PC-9 (cell line): ENCODE results near the gene CYP27C1. TPM values are rescaled to one million over a fixed set of nuclear protein-coding genes. Genes with fewer than 3 reads are reported as not detected.

Experiments
- BruUV-seq: library from RNA; stranded (reverse); fragments of 400-500 nt; replicated peaks from 2 replicates; lab custom pipeline; 2021; lab: Mats Ljungman, UMichigan
- CTCF ChIA-PET: fragments of 300-600 bp; sonication (Branson Sonifier 250); formaldehyde crosslinking; loops from one replicate; lab custom pipeline; 2022; ENCODE audit warnings: antibody characterized with exemption; lab: Charles Lee
- POLR2A ChIA-PET: fragments of 300-600 bp; sonication (Branson Sonifier 250); formaldehyde crosslinking; loops from one replicate; lab custom pipeline; 2022; ENCODE audit warnings: antibody characterized with exemption; ENCODE audit not compliant: unreplicated experiment; lab: Charles Lee
- DNase-seq, 2 experiments: peaks; one replicate each; pipeline versions ENCODE4 v3.0.0 to v3.0.0-alpha.2; 2015 to 2022; ENCODE audit warnings: mixed read lengths in 1 of 2
- H2AFZ ChIP-seq: fragments of 200-600 bp; sonication (generic); 2 replicates; pipeline ENCODE4 v1.8.1; 2017; ENCODE audit warnings: antibody characterized with exemption
- H3F3A ChIP-seq: fragments of 200-600 bp; sonication (generic); 2 replicates; pipeline ENCODE4 v1.8.1; 2017; ENCODE audit warnings: antibody characterized with exemption, mild to moderate bottlenecking, low read depth; ENCODE audit not compliant: insufficient read depth
- H3K27ac ChIP-seq: fragments of 200-600 bp; sonication (generic); 2 replicates; pipeline ENCODE4 v1.6.1; 2016; ENCODE audit warnings: mixed run types
- H3K27me3 ChIP-seq: fragments of 200-600 bp; sonication (generic); 2 replicates; pipeline ENCODE4 v1.6.1; 2016; ENCODE audit warnings: low read depth, mixed run types; ENCODE audit not compliant: insufficient read depth
- H3K36me3 ChIP-seq: fragments of 200-600 bp; sonication (generic); 2 replicates; pipeline ENCODE4 v1.6.1; 2016; ENCODE audit warnings: low read depth, mixed run types
- H3K4me1 ChIP-seq: fragments of 200-600 bp; sonication (generic); replicated peaks from 2 replicates; pipeline ENCODE4 v1.6.1; 2016; ENCODE audit warnings: mixed run types; ENCODE audit not compliant: insufficient read depth
- H3K4me2 ChIP-seq: fragments of 200-600 bp; sonication (generic); 2 replicates; pipeline ENCODE4 v1.6.1; 2017; ENCODE audit warnings: mixed run types
- H3K4me3 ChIP-seq: fragments of 200-600 bp; sonication (generic); 2 replicates; pipeline ENCODE4 v1.6.1; 2016; ENCODE audit warnings: mixed run types
- H3K79me2 ChIP-seq: fragments of 200-600 bp; sonication (generic); 2 replicates; pipeline ENCODE4 v1.6.1; 2017; ENCODE audit warnings: low read depth, mixed run types
- H3K9me2 ChIP-seq: fragments of 200-600 bp; sonication (generic); 2 replicates; pipeline ENCODE4 v1.8.1; 2017; ENCODE audit warnings: mild to moderate bottlenecking; ENCODE audit not compliant: insufficient read depth
- H3K9me3 ChIP-seq: fragments of 200-600 bp; sonication (generic); 2 replicates; pipeline ENCODE4 v1.8.1; 2016; ENCODE audit warnings: low read depth; ENCODE audit not compliant: insufficient read depth
- H4K20me1 ChIP-seq: fragments of 200-600 bp; sonication (generic); 2 replicates; pipeline ENCODE4 v1.8.1; 2017; ENCODE audit not compliant: insufficient read depth
- CTCF ChIP-seq: fragments of 200-600 bp; sonication (generic); conservative IDR thresholded peaks from 2 replicates; pipeline ENCODE4 v1.6.1; 2017; ENCODE audit warnings: mixed run types, antibody characterized with exemption, mild to moderate bottlenecking, moderate library complexity
- EZH2 ChIP-seq: fragments of 200-600 bp; sonication (generic); IDR thresholded peaks from 2 replicates; pipeline ENCODE4 v1.8.0; 2017; ENCODE audit warnings: antibody characterized with exemption, low read depth
- intact Hi-C: fragments of 100-400 bp; cut with micrococcal nuclease; formaldehyde crosslinking; loops from one replicate; pipeline ENCODE4 v1.10.0; 2022; ENCODE audit not compliant: unreplicated experiment
- total RNA-seq: library from RNA; stranded (reverse); gene quantifications from 2 replicates; pipeline ENCODE4 v1.2.3, GENCODE V29; 2021

Gene CYP27C1
- total RNA-seq, 1 experiment from 2014 or later = 0.94 TPM

GRCh38 chr2:127196998-127197397 is 23.1 kb downstream of the CYP27C1 start:
- Histone ChIP-seq H3K9me3 (no peaks in the 10 kb centered on the region), H3K27ac (no peak overlapping the region), H2AFZ (no peak overlapping the region), H3K27me3 (no peaks in the 10 kb centered on the region), H3K4me2 (no peak overlapping the region), H3K9me2 (no peaks in the 10 kb centered on the region; the same call in 1 of the 2 replicates), H3K36me3 (no peaks in the 10 kb centered on the region; the same call in 1 of the 2 replicates), H3K79me2 (no peaks in the 10 kb centered on the region), H4K20me1 (no peaks in the 10 kb centered on the region), H3F3A (peaks cover 8% of the 10 kb centered on the region; the same call in 1 of the 2 replicates), H3K4me3 (no peak overlapping the region), H3K4me1 (no peaks in the 10 kb centered on the region)
- ChIA-PET CTCF (interaction anchor here (0.5 to 1.5 kb wide), 19 partner anchors 11 to 601 kb away, joined by 3 to 21 read pairs (median 4); partner anchors contain the start of gene ERCC3), POLR2A (interaction anchor here (0.6 kb wide), 1 partner anchor 97 kb away, joined by 4 read pairs; the partner anchor contains the start of gene ERCC3)
- DNase-seq = peak in 1 of 2 experiments; percentile 14
- intact Hi-C loops = loop anchor here (1.0 to 5.0 kb wide), 6 partner anchors 70 to 450 kb away; partner anchors contain the start of genes ERCC3 and GPR17
- TF ChIP-seq CTCF (peak; percentile 79), EZH2 (no peak)
- no TSS peak for BruUV-seq

- no peaks in the 10 kb centered on the region for H4K20me1 ChIP-seq
- H3K4me1 ChIP-seq = no peaks in the 10 kb centered on the region
- H3K4me3 ChIP-seq = no peak overlapping the region
- no peak overlapping the region for H2AFZ ChIP-seq
- ChIA-PET POLR2A (no interaction called here), CTCF (interaction anchor here (0.5 to 1.5 kb wide), 8 partner anchors 42 to 283 kb away, joined by 3 to 21 read pairs (median 4); partner anchors contain the start of gene ERCC3)
- no TSS peak for BruUV-seq
- no peaks in the 10 kb centered on the region for H3K27me3 ChIP-seq
- H3K9me3 ChIP-seq = no peaks in the 10 kb centered on the region
- no peak overlapping the region for H3K27ac ChIP-seq
- intact Hi-C loops = loop anchor here (2.0 to 5.0 kb wide), 3 partner anchors 71 to 451 kb away; partner anchors contain the start of gene GPR17
- no peak overlapping the region for H3K4me2 ChIP-seq
- peaks cover 8% of the 10 kb centered on the region; the same call in 1 of the 2 replicates for H3F3A ChIP-seq
- no peak for DNase-seq
- H3K79me2 ChIP-seq = no peaks in the 10 kb centered on the region
- H3K9me2 ChIP-seq = no peaks in the 10 kb centered on the region; the same call in 1 of the 2 replicates
- no peaks in the 10 kb centered on the region; the same call in 1 of the 2 replicates for H3K36me3 ChIP-seq
- TF ChIP-seq EZH2 (no peak), CTCF (no peak)
Measured at GRCh38 chr2:127196549-127196948, 23.6 kb downstream of the CYP27C1 start.

- Histone ChIP-seq H3K79me2 (no peaks in the 10 kb centered on the region), H3K36me3 (no peaks in the 10 kb centered on the region; the same call in 1 of the 2 replicates), H2AFZ (no peak overlapping the region), H4K20me1 (no peaks in the 10 kb centered on the region), H3K9me2 (no peaks in the 10 kb centered on the region; the same call in 1 of the 2 replicates), H3K27me3 (no peaks in the 10 kb centered on the region), H3K4me2 (no peak overlapping the region), H3K4me3 (no peak overlapping the region), H3K9me3 (no peaks in the 10 kb centered on the region), H3K27ac (no peak overlapping the region), H3K4me1 (no peaks in the 10 kb centered on the region), H3F3A (peaks cover 8% of the 10 kb centered on the region; the same call in 1 of the 2 replicates)
- intact Hi-C loops = loop anchor here (2.0 to 5.0 kb wide), 3 partner anchors 72 to 452 kb away; partner anchors contain the start of gene GPR17
- BruUV-seq = no TSS peak
- CTCF ChIA-PET = no interaction called here
- TF ChIP-seq EZH2 (no peak), CTCF (no peak)
- POLR2A ChIA-PET = no interaction called here
- no peak for DNase-seq
Measured at GRCh38 chr2:127195140-127196074, 24.7 kb downstream of the CYP27C1 start.
